Stimulated activated CD4-positive, alpha-beta T cell treated with anti-CD3 and anti-CD28 coated beads, Interleukin-4, amount 100 ng/mL, for 1 hour (primary cell): ENCODE results near the gene GRIN2C.
"Not testable (repeated sequence)": the region's sequence is repeated elsewhere in the genome, so short reads cannot be mapped to it uniquely, and the experiment has no call there.

Source experiments
- DNase-seq: peaks from one replicate; pipeline ENCODE4 v3.0.0-alpha.2; 2020

GRIN2C gene

DNA sequence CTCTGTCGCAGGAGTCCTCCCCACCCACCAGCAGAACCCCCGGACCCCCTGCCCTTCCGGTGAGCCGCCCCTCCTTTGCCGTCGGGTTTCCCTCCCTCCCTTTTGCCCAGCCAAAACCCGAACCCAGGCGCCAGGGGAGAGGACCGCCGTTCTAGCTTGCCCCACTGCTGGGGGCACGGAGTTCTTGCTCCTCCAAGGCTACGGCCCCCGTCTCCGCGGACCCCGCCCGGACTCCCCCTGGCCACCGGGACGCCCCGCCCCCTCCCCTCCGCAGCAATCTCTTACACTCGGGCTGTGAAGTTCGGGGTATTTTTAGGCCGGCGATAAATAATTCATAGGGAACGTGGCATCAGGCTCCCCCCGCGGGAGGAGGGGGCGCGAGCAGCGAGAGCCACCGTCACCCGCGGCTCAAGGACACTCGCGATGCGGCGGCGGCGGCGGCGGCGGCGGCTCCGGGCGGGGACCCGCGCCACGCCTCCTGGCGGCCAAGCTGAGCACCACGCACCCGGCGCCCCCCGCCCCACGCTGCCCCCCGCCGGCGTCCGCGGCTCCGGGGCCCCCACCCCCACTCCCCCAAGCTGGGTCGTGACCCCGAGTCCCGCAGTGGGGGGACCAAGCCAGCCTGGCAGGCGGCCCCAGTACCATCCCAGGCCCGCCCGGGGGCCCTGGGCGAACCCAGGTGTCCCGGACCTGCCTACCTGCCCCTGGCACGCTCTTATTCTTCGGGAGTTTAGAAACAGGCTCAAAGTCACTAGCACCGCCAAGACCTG, at the start of gene GRIN2C:
Gene GRIN2C (minus strand): TSS at position 427 of the 770 bp plus-strand sequence. CDS start 4,793 bp downstream, outside the sequence.
- DNase-seq: peak; percentile 44

DNA sequence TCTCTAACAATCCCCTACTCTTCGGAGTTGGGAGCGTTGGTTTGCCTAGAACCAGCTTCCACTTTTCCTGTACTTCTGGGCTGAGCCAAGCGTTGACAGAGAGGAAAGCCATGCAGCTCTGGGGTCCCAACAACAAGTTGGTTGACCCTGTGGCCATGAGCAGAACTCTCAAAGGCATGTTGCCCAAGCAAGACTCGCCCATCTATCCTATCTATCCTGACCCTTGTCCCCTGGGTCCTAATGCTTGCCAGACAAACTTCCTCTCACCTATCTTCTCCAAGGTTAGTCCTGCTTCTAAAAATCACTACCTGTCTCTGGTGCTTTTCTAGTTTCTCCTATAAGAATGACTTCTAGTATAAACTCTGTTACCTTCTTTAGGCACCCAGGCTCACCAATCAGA, 49.4 kb upstream of the GRIN2C start:
- not testable (repeated sequence) for DNase-seq

DNA sequence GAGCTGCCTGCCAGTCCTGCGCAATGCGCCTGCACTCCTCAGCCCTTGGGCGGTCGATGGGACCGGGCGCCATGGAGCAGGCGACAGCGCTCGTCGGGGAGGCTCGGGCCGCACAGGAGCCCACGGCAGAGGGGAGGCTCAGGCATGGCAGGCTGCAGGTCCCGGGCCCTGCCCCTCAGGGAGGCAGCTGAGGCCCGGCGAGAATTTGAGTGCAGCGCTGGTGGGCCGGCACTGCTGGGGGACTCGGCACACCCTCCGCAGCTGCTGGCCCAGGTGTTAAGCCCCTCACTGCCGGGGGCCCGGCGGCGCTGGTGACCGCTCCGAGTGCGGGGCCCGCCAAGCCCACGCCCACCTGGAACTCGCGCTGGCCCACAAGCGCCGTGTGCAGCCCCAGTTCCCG, 47.3 kb upstream of the GRIN2C start:
- no peak for DNase-seq

- DNase-seq: not testable (repeated sequence)
Measured at GRCh38 chr17:74906214-74906793, 46.6 kb upstream of the GRIN2C start.

GRCh38 chr17:74904687-74905409, 45.2 kb upstream of the GRIN2C start:
- DNase-seq: no peak

GRCh38 chr17:74903671-74904070, 44.0 kb upstream of the GRIN2C start:
- no peak for DNase-seq

DNA sequence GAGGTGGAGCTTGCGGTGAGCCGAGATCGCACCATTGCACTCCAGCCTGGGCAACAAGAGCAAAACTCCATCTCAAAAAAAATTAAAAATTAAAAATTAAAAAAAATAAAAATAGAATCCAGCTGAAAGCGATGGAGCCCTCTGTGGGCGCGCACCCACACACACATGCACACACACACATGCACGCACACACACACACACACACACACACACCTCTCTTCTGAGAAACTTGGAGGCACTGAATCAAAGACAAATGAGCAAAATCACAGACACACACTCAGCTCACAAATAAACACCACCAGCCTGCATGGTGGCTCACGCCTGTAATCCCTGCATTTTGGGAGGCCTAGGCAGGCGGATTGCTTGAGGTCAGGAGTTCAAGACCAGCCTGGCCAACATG, 43.3 kb upstream of the GRIN2C start:
- DNase-seq: no peak

DNA sequence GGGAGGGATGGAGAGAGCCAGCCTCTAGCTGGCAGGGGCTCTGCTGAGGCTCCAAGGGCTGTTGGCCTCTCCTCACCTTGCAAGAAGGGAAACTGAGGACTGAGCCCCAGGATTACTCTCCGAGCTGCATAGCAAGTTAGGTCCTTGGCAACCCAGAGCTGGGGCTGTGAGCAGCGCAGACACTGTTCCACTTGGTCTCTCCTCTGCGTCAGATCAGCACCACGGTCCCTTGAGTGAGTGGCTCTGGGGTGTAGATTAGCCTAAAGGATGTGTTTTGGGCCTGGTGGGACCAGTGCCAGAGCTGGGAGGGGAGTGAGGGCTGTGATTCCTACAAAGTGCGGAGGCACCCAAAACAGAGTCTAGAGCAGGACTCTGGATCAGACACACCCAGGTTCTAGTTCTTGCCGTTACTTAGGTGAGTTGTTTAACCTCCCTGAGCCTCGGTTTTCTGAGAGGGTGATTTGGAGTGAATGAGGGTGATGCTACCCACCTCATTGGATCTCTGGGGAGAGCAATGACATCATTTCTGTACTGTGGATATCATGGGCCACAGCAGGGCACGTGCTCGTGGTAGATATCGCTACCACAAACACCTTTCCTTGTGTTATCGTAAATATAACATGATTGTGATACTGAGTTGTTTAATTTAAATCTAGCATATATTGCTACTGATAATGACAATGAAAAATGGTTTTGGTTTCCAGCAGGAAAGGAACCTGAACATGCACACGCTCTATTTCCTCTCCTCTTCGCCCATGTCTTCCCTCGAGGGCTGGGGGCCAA, 41.9 kb upstream of the GRIN2C start:
- no peak for DNase-seq

DNA sequence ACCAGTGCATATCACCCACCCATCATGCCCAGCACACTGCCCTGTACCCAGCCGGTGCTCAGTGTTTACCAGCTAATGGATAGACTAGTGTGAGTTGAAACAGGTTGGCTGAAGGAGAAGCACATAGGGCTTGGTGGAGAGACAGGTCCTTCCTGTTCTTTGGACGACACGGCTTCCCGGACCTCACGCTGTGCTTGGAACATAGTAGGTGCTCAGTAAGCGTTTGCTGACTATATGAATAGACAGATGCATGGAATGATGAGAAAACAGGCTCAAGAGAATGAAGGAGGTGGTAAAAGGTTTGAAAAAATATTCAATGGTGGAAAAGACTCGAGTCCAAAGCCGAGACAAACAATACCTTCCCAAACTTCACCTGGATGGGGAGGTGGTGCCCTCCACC, 40.5 kb upstream of the GRIN2C start:
- no peak for DNase-seq

DNA sequence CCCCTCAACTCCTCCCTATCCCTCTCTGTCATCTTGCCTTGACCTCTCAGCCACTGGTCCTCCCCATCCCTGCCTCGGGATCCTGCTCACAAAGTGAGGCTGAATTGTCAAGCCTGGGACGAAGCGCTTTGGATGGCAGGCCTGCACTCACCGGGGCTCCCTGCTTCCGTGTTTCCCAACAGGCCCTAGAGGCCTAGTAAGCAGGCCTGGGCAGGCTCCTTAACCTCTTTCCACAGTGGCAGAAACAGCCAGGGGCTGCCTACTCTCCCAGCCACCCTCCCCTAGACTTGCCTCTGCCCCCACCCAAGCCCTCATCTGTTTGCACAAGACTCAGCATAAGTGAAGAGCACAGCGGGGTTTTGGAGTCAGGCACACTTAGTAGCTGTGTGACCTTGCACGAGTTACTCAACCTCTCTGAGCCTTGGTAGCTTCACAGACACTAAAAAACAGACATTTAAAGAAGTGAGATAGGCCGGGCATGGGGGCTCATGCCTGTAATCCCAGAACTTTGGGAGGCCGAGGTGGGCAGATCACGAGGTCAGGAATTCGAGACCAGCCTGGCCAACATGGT, 38.8 kb upstream of the GRIN2C start:
- DNase-seq: no peak

GRCh38 chr17:74893936-74894671, 34.4 kb upstream of the GRIN2C start:
- DNase-seq: no peak

GRCh38 chr17:74892974-74893911, 33.6 kb upstream of the GRIN2C start, which contains the start of gene FADS6:
FADS6 (minus strand) TSS chr17:74893633; CDS start chr17:74893595, 38 bp downstream.
- DNase-seq: peak; percentile 15

GRCh38 chr17:74892013-74892841, 32.5 kb upstream of the GRIN2C start:
- no peak for DNase-seq

DNA sequence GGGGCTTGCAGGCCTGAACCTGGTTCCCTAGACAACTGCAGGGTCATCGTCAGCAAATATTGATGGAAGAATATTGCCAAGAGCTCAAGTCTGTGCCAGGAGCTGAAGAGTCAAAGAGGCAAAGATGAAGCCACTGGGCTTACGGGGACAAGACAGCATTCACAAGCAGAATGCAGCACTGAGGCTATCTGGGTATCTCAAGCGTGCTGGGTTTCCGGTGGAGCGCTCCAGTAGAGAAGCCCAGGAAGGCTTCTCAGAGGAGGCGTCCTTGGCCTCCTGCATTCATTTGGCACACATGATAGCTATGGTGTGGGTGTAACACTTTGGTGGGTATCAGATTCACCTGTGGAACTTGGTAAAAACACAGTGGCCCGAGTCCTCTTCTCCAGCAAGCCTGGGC, 30.9 kb upstream of the GRIN2C start:
- no peak for DNase-seq

- no peak for DNase-seq
Measured at GRCh38 chr17:74888469-74888868, 28.8 kb upstream of the GRIN2C start.

- DNase-seq: no peak
Measured at GRCh38 chr17:74883241-74883745, 23.6 kb upstream of the GRIN2C start.

DNA sequence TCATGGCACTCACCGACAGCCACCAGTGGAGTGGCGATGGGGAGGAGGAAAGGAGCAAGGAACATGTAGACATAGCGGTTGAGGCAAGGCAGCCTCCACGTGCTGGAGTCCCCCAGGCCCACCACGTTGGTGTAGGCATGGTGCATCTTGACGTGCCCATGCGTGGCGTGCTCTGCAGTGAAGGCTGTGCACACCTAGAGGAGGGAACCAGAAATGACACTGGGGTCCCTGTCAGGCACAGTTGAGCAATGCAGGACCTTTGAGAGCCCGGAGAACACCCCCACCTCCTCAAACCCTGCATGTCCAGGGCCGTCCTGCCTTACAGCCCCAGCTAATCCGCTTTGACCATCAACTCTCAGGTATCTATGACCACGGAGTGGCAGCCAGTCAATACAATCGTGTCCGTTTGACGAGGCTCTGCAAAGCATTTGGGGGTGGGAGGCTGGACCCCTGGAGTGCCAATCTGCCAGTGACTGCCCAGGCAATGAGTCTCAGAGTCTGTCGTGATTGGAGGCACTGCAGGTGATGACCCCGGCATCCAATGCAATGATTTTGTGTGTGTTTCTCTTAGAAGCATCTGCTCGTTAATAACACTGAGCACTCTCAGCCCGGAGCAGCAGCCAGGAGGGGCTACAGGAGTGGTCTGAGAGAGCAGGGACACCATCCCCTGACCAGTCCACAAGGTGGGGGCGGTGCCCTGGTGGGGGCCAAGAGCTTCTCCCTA, 23.0 kb upstream of the GRIN2C start:
- DNase-seq: no peak

DNA sequence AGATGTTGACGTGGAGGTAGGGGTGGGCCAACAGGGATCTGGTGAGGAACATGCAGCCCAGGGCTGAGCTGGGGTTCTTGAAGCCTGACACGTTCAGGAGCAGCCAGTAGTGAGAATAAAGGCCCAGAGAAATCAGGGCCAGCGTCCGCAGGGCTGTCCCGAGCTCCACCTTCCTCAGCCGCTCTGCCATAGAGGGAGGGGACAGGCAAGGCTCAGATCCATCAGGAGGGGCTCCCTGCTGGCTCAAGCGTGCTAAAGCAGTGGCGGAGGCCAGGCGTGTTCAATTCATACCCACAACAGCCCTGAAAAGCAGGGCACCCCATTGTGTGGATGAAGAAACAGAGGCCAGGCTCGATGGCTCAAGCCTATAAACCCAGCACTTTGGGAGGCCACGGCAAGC, 21.4 kb upstream of the GRIN2C start:
- DNase-seq: no peak

DNA sequence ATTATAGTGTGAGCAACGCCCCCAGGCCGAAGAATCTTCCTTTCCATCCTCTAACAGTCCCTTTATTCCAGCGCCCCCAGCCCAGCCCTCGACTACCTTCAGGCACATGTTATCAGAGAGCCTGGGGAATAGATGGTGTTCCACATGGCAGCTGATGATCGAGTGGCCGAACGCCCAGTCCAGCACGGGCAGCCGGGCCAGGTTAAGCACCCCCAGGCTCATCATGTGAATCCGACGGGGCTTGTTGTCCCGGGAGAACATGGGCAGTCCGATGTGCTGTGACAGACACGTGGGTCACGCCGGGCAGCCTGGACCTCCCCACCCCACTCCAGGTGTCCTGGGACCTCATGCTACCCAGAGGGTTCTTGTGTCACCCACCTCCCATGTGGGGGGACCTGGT, 19.6 kb upstream of the GRIN2C start:
- DNase-seq: no peak
